ENCODE results near the gene PILRA. TPM values are rescaled to one million over a fixed set of nuclear protein-coding genes. Genes with fewer than 3 reads are reported as not detected.

Gene PILRA
- total RNA-seq, 1 experiment from 2014 or later = 0.65 TPM

- no peak overlapping the region for H3K4me3 Mint-ChIP-seq (ENCODE audit: unreplicated experiment)
- CTCF ChIA-PET = interaction anchor here (0.6 kb wide), 1 partner anchor 638 kb away, joined by 4 read pairs; no protein-coding TSS in a partner anchor
- TF ChIP-seq CTCF (IDR thresholded peaks at IDR 0.05; ENCODE audit: unreplicated experiment) = no peak
- peaks cover 52% of the 10 kb centered on the region for H3K27me3 Mint-ChIP-seq (ENCODE audit: insufficient read depth, unreplicated experiment)
- POLR2A ChIA-PET = interaction anchor here (1.3 kb wide), 1 partner anchor 18 kb away, joined by 5 read pairs; no protein-coding TSS in a partner anchor
- no TSS peak for BruUV-seq (replicated peaks)
- intact Hi-C loops (cut with micrococcal nuclease) = no loop called here
- H3K27ac Mint-ChIP-seq (ENCODE audit: low read depth, unreplicated experiment) = no peak overlapping the region
- H3K4me1 Mint-ChIP-seq (ENCODE audit: insufficient read depth, unreplicated experiment) = no peaks in the 10 kb centered on the region
- H3K36me3 Mint-ChIP-seq (ENCODE audit: insufficient read depth, unreplicated experiment) = no peaks in the 10 kb centered on the region
- no peaks in the 10 kb centered on the region for H3K9me3 Mint-ChIP-seq (ENCODE audit: unreplicated experiment)
- DNase-seq (ENCODE audit: unreplicated experiment) = no peak
Observed at GRCh38 chr7:100384628-100385294, 11.5 kb downstream of the PILRA start.

GRCh38 chr7:100386940-100387339 lies 13.7 kb downstream of the PILRA start:
- peaks cover 72% of the 10 kb centered on the region for H3K27me3 Mint-ChIP-seq (ENCODE audit: insufficient read depth, unreplicated experiment)
- intact Hi-C loops (cut with micrococcal nuclease) = no loop called here
- DNase-seq (ENCODE audit: unreplicated experiment) = no peak
- no peak overlapping the region for H3K4me3 Mint-ChIP-seq (ENCODE audit: unreplicated experiment)
- no peak for TF ChIP-seq CTCF (IDR thresholded peaks at IDR 0.05; ENCODE audit: unreplicated experiment)
- no peaks in the 10 kb centered on the region for H3K9me3 Mint-ChIP-seq (ENCODE audit: unreplicated experiment)
- no peaks in the 10 kb centered on the region for H3K4me1 Mint-ChIP-seq (ENCODE audit: insufficient read depth, unreplicated experiment)
- no peaks in the 10 kb centered on the region for H3K36me3 Mint-ChIP-seq (ENCODE audit: insufficient read depth, unreplicated experiment)
- ChIA-PET POLR2A (interaction anchor here (0.6 kb wide), 1 partner anchor 20 kb away, joined by 5 read pairs; no protein-coding TSS in a partner anchor), CTCF (interaction anchor here (1.2 kb wide), 1 partner anchor 21 kb away, joined by 3 read pairs; no protein-coding TSS in a partner anchor)
- H3K27ac Mint-ChIP-seq (ENCODE audit: low read depth, unreplicated experiment) = no peak overlapping the region
- BruUV-seq (replicated peaks) = no TSS peak

GRCh38 chr7:100387695-100388094 lies 14.4 kb downstream of the PILRA start:
- POLR2A ChIA-PET = interaction anchor here (0.6 to 1.6 kb wide), 2 partner anchors 16 to 19 kb away, joined by 3 to 5 read pairs; no protein-coding TSS in a partner anchor
- CTCF ChIA-PET = interaction anchor here (1.0 to 1.2 kb wide), 2 partner anchors 20 kb away, joined by 3 read pairs; no protein-coding TSS in a partner anchor
- no peak overlapping the region for H3K27ac Mint-ChIP-seq (ENCODE audit: low read depth, unreplicated experiment)
- TF ChIP-seq CTCF (IDR thresholded peaks at IDR 0.05; ENCODE audit: unreplicated experiment) = no peak
- no peaks in the 10 kb centered on the region for H3K36me3 Mint-ChIP-seq (ENCODE audit: insufficient read depth, unreplicated experiment)
- intact Hi-C loops (cut with micrococcal nuclease) = no loop called here
- no peak for DNase-seq (ENCODE audit: unreplicated experiment)
- no peak overlapping the region for H3K4me3 Mint-ChIP-seq (ENCODE audit: unreplicated experiment)
- no peaks in the 10 kb centered on the region for H3K4me1 Mint-ChIP-seq (ENCODE audit: insufficient read depth, unreplicated experiment)
- H3K9me3 Mint-ChIP-seq (ENCODE audit: unreplicated experiment) = no peaks in the 10 kb centered on the region
- BruUV-seq (replicated peaks) = no TSS peak
- peaks cover 76% of the 10 kb centered on the region for H3K27me3 Mint-ChIP-seq (ENCODE audit: insufficient read depth, unreplicated experiment)

- Mint-ChIP-seq H3K4me1 (ENCODE audit: insufficient read depth, unreplicated experiment) (no peaks in the 10 kb centered on the region), H3K9me3 (ENCODE audit: unreplicated experiment) (no peaks in the 10 kb centered on the region), H3K4me3 (ENCODE audit: unreplicated experiment) (no peak overlapping the region), H3K27me3 (ENCODE audit: insufficient read depth, unreplicated experiment) (peaks cover 71% of the 10 kb centered on the region), H3K36me3 (ENCODE audit: insufficient read depth, unreplicated experiment) (no peaks in the 10 kb centered on the region), H3K27ac (ENCODE audit: low read depth, unreplicated experiment) (no peak overlapping the region)
- no TSS peak for BruUV-seq (replicated peaks)
- no peak for DNase-seq (ENCODE audit: unreplicated experiment)
- no peak for TF ChIP-seq CTCF (IDR thresholded peaks at IDR 0.05; ENCODE audit: unreplicated experiment)
- POLR2A ChIA-PET = interaction anchor here (0.5 to 1.6 kb wide), 2 partner anchors 14 to 300 kb away, joined by 3 read pairs; no protein-coding TSS in a partner anchor
- intact Hi-C loops (cut with micrococcal nuclease) = no loop called here
- CTCF ChIA-PET = interaction anchor here (0.7 kb wide), 2 partner anchors 196 to 400 kb away, joined by 3 read pairs; no protein-coding TSS in a partner anchor
Observed at GRCh38 chr7:100389437-100390088, 16.3 kb downstream of the PILRA start.

Measured in MCF 10A (cell line).